ENCODE results near the gene FKRP.
A peak's percentile ranks its signal among the peaks of the same experiment; 100 is the strongest.

The FKRP gene

GRCh38 chr19:46719629-46720502 lies 26.0 kb upstream of the FKRP start:
- DNase-seq = no peak

- no peak for DNase-seq
Measured at GRCh38 chr19:46720503-46721239, 25.2 kb upstream of the FKRP start.

DNA sequence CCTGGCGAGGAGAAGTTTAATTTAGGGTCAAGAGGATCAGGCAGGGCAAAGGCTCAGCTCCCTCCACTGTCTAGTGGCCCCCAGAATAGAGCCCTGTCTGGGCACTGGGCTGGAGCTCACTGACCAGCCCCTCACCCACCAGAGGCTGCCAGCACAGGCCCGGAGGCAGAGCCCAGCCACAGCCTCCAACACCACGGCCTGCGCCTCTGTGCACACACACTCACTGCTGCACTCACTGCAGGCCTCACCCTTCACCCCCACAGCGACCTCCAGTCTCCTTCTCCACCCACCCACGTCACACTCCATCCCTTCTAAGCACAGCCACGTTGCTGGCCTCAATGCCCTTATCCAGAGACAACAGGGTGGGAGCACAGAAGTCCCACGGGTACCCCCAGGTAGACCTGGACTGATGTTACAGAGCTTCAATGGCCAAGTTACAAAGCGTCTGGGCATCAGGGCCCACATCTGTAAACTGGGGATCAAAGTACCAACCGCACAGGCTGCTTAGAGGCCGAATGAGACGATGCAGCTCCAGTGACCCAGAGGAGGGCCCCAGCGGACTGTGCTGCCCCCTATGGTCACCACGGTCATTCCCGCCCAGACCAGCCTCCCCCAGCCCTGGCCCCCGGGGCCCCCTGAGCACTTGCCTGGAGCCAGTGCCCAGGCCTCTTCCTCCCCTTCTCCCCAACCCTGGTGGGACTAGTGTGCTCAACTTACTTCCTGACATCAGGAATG lies 24.4 kb upstream of the FKRP start:
- no peak for DNase-seq

GRCh38 chr19:46722004-46722380 lies 23.9 kb upstream of the FKRP start:
- DNase-seq = no peak

- no peak for DNase-seq
Measured at GRCh38 chr19:46722421-46723022, 23.3 kb upstream of the FKRP start.

GRCh38 chr19:46723023-46723461 lies 22.8 kb upstream of the FKRP start:
- DNase-seq = no peak

GRCh38 chr19:46723471-46723870 lies 22.4 kb upstream of the FKRP start:
- DNase-seq = no peak

GRCh38 chr19:46724468-46724867 lies 21.4 kb upstream of the FKRP start:
- DNase-seq = no peak

DNA sequence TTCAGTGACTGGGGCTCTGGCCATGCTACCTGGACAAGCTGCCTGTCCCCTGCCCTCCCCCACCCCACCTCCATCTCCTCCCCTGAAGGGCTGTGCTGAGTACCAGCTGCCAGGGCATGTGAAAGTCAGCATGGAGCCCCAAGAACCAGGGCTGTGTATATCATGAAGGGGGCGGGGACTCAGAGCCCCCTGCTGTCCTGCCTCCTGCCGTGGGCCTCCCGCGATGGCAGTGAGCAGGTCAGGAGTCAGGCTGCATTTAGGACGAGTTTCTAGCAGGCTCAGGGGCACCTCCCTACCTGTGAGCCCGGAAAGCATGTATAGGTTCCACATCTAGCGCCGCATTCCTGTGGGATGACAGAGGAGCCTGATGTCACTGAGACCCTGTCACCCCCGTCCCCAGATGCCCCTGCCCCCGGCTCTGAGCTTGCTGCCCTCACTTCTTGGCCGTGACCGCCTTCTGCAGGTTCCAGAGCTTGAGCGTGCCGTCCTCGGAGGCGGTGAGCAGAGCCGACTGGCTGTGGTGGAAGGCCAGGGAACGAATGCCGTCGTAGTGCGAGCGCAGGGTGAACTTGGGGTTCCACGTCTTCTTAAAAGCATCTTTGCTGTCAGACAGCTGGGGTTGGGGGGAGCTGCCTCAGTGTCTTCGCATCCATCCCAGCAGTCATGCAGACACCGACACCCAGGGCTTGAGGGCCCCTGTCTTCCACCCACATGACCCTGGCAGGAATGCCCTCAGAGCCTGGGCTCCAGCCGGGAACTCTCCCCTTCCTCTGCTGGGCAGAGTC lies 20.6 kb upstream of the FKRP start:
- DNase-seq = no peak

GRCh38 chr19:46725859-46726393 lies 19.9 kb upstream of the FKRP start:
- no peak for DNase-seq

DNA sequence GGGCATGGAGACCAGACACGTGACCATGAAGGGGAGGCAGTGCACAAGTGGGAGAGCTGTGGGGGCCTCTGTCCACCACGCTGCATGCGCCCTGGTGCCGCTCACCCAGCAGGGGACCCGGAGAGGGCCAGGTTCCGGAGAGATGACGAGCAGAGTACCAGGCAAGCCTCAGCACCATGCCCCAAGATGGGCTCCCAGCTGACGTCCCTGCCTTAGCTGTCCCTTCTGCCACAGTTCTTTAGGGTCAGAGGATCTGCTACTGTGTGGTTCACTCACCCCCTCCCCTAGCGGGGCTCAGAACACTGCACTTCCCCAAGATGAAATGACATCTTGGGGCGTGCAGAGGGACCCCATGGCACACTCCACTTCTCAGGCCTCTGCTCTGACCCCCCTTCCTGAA lies 19.3 kb upstream of the FKRP start:
- no peak for DNase-seq

GRCh38 chr19:46726971-46727501 lies 18.8 kb upstream of the FKRP start:
- DNase-seq = no peak

GRCh38 chr19:46727757-46728156 lies 18.1 kb upstream of the FKRP start:
- no peak for DNase-seq

GRCh38 chr19:46728208-46728607 lies 17.6 kb upstream of the FKRP start:
- DNase-seq = no peak

DNA sequence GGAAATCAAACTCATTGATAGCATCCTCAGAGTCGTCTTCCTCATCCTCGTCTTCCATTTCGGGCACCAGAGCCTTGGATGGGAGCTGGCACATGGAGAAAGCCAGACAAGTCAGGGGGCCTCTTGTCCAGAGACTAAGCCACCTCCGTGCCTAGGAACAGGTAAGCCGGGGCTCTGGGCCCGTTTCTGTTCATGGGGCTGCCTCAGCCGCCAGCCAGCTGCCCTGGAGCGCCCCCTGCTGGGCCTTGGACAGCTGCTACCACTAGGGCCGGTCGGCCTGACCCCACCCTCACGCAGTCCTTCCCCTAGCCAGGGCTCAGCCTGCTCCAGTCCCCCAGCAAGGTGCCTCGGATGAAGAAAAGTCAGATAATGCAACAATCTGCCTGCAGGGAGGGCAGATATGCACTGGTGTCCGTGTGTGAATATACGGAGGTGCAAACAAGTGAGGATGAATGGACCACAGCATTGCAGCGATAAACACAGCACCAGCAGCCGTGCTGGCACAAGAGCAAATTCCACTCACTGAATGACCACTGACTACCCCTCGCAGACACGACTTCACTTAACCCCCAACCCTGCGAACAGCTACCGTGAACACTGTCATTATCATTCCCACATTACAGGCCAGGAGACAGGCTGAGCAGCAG lies 17.0 kb upstream of the FKRP start:
- DNase-seq = peak; percentile 93

DNA sequence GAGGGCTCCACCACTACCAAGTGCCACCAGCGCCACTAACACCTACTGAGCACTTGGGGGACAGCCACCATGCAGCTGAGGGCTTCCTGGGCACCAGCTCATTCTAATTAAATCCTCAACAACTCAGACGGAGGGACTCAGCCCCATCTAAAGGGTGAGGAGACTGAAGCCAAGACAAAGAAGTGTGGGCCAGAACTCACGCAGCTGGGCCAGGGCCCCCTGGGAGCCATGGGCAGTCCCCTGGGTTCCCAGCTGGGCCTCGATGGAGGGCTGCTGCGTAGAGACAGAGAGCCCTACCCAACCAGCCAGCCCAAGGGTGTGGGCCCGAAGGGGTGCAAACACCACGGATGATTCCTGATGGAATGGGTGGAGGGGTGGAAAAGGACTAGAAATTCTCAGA lies 16.2 kb upstream of the FKRP start:
- DNase-seq = no peak

- no peak for DNase-seq
Measured at GRCh38 chr19:46730187-46730586, 15.7 kb upstream of the FKRP start.

DNA sequence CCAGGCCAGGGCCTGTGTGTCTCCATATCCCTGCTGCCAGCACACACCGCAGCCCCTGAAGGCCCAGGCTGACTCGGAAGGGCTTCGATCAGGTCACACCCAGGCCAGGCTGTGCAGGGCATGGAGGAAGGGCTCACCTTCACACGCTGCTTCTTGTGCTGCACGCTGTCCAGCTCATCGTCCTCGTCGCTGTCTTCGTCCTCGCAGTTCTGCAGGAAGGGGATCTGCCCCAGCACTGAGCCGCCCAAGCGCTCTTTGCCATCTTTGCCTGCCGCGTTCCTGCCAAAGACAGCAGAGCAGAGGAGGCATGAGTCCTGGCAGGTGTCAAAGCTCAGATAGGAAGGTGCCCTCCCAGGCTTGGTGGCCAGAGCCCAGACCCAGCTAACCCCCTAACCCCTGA lies 15.3 kb upstream of the FKRP start:
- no peak for DNase-seq

DNA sequence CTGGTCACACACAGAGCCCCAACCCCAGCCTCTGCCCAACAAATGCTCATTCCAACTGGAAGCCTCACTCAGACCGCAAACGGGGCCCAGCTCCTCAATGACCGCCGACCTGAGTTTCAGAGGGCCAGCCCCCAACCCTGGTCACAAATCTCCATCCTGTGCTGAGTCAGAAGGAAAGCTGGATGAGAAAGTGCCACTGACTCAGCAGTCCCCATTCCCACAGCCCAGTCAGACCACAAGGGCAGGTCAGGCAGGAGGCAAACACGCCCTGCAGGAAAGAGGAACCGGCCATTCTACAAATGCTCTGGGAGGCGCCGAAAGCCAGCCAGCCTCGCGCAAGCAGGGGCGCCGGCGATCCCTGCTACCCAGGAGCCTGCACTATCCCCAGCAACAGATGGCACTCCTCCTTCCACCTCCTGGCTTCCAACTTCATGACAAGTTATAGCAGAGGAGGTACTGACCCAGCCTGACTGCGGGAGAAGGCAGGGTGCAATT lies 14.8 kb upstream of the FKRP start:
- no peak for DNase-seq

- DNase-seq = no peak
Measured at GRCh38 chr19:46731584-46731983, 14.3 kb upstream of the FKRP start.
